Sciatic nerve (tissue), 2 donors: ENCODE measurements around the gene TNFRSF18. TPM values are rescaled to one million over a fixed set of nuclear protein-coding genes. Genes with fewer than 3 reads are reported as not detected.

Experiments
- ATAC-seq: fragments of 200-7000 bp; cut with Tn5 transposase; one replicate; pipeline ENCODE4 v1.9.1; 2020; ENCODE audit warnings: mild to moderate bottlenecking, moderate library complexity
- DNase-seq: peaks from one replicate; pipeline ENCODE4 v3.0.0-alpha.2; 2020; ENCODE audit warnings: low spot score
- intact Hi-C: fragments of 100-400 bp; cut with DNase I; formaldehyde crosslinking; loops from one replicate; pipeline ENCODE4 v1.14.2; 2022
- total RNA-seq: library from RNA; stranded (reverse); fragmentation: NEBNext Ultra II Directional; extraction: Animal tissue kit (Norgen Biotek cat#: 25700); gene quantifications from one replicate; pipeline ENCODE4 v1.2.1, GENCODE V29; 2021
- donor health status: DM: no; HTN: no; CAD: no.
- donor health status: DM: no; HTN: no; CAD: no.

TNFRSF18 gene
- total RNA-seq, 1 donor from 2014 or later: 0.58 TPM

DNA sequence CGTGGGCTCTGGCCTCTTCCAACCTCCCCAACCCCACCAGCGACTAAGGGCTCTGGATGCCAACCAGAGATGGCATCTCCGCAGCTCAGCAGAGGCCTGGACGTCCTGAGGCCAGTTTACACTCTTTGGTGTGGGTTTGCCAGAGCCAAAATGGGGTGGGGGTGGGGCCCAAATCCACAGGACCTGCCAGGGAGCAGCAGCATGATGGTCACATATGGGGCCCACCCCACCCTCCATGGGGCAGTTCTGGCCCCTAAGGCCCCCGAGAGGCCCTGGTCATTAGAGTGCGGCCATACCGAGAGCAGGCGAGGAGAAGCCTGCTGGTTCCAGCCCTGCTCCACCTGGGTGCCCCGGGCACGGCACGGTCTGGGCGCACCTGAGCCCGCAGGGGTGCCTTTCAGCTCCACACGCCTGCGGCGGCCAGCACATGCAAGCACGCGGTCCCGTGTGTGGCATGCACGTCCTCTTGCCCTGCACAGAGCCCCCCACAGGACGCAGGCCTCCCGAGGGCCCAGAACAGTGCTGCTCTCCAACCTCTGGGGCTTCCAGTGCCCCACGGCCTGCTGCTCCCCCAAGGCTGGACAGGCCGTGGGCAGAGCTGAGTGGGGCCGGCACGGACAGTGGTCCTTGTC is 35.3 kb upstream of the TNFRSF18 start:
- ATAC-seq (no peak), DNase-seq (no peak)
- intact Hi-C loops: no loop called here

DNA sequence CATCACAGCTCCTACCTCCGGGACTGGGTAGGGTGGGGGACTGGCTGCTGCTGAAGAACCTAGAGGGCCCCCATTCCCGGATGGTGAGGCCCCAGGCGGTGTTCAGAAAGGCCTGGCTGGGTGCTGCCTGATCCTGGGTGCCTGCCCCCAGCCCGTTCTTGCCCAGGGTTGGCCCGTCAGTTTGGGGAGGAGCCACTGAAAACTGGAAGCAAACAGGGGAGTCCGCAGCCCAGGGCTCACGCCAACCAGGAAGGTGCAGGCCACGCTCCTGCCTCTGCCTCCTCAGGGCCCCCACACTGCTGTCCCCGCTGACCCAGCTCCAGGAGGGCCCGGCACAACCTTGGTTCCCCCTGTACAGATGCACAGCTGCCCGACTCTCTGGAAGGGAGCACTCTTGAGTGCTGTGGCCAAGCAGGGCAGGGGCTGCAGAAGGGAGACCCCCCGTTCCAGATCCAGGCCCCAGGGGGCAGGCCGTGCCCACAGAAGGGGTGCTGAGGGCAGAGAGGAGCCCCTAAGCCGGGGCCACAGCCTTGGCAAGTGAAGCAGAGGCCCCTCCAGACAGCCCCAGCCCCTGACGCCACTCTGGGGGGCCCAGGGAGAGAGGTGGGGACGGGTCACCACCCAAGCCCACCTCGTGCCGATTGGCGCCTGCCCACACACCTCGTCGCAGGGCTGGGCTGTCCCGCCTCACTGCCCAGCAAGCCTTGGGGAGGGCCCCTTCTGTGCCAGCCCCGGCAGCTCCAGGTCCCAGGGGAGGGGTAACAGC is 34.6 kb upstream of the TNFRSF18 start:
- no peak for ATAC-seq
- no peak for DNase-seq
- intact Hi-C loops: no loop called here

DNA sequence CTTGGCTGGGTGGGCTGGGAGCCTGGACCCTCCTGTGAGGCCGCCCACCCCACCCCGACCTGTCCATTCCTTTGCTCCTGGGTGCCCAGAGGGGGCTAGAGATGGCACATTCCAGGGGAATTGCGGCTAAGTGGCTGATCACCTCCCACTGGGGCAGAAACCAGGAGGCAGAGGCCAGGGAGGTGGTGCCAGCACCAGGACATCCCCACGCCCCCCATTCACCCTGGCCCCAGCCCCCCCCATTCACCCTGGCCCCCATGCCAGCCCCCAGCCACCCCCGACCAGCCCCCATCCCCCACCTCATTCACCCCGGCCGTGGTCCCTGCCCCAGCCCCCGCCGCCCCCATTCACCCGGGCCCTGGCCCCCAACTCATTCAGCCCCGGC is 33.9 kb upstream of the TNFRSF18 start:
- DNase-seq: no peak
- no peak for ATAC-seq
- intact Hi-C loops: no loop called here

DNA sequence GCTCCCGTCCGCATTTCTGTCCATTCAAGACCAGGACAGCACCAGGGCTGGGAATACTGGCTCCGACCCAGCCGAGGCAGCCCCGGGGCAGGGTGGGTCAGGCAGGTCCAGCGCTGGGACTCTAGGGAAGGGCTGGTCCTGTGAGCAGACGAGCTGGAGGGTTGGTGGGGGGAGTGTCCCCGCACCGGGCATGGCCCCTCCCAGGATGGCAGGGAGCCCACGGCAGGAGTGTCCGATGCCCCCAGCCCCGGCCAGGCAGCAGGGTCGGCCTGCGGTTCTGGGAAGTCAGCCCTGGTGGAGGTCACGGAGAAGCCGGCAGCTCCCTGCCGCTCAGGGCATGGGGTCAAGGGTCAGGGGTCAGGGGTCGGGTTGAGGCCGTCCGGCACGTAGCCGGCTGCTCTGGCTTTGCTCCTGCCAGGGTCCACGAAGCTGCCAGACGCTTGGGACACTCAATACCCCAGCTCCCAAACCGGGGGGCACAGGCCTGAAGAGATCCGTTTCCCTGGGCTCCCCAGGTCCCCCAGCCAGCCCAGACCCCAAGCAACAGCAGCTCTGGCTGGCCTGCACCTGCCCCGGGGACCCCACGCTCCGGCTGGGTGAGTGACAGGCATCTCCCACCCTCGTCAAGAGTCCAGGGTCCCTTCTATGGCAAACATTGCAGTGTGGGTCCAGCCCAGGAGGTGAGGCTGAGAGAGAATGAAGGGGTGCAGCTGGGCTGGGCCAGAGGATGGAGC is 33.4 kb upstream of the TNFRSF18 start:
- no peak for ATAC-seq
- intact Hi-C loops: no loop called here

DNA sequence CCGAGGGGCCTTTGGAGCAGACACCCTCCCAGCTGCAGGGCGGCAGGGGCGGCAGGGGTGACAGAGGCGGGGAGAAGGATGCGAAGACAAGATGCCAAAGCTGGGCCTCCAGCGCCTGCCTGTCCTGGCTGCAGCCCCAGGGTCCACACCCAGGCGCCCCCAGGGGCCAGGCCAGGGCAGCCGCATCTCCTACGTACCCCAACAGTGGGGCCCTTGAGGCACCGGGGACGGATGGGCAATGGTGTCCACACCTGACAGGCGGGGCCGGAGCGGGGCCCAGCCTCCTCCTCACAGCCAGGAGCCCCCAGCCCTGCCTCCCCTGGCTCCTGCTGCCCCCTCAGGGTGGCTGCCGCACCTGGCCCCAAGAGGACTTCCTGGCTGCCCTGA is 32.8 kb upstream of the TNFRSF18 start:
- intact Hi-C loops: no loop called here
- DNase-seq: no peak
- ATAC-seq: no peak

More for the DNA sequence above, 33.4 kb upstream of the TNFRSF18 start:
- no peak for DNase-seq

DNA sequence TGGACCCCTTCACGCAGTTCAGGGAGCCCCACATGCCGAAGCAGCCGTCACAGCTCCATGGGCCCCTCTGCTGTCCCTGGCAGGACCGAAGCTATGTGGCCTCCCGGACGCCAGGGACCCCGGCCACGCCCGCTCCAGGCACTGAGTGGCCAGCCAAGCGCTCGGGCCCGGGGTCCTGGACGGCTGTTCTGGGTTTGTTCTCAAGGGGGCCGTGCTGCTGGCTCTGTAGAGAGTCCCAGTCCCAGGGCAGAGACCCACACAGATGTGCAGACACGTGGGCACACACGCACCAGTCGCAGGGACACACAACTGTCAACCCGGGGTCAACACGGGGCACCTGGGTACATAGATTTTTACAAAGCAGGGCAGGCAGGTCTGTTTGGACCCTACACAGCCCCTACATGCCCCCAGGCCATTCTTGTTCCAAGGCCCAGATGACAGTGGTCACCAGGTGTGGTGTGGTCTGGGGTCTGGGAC is 32.3 kb upstream of the TNFRSF18 start:
- DNase-seq: no peak
- no peak for ATAC-seq
- intact Hi-C loops: no loop called here

DNA sequence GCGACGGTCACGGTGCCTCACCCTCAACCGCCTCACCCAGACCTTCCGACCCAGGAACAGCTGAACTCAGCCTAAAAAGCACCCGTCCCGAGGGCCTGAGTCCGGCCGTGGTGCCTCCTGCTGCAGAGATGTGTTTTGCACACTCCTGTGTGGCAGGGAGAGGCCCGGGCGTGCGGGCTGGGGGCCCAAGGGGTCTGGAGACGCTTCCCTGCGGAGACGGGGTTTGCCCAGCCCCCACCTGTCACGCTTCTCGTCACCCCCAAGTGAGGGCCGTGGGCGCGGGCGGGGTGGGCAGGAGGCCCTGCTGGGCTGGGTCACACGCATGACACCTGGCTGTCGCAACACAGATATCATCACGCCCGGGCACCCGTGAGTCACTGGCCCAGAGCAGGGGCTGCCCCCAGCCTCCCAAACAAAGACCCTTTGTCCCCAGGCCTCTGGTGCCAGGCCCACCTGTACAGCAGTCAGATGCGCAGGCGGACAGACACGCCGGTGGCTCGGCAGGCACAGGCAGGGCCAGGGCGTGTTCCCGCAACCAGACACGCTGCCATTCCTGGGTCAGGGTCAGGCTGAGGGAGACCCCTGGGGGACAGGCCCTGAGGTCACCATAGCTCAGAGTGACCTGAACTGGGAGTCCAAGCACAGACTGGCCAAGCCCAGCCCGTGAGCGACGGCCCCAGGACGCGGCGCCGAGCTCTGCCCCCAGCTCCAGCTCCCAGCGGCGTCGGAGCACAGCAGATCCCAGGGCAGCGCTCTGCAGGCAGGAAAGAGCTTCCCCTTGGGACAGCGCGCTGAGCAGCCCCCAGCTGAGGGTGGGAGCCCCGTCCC is 31.7 kb upstream of the TNFRSF18 start:
- no peak for DNase-seq
- no peak for ATAC-seq
- intact Hi-C loops: no loop called here

DNA sequence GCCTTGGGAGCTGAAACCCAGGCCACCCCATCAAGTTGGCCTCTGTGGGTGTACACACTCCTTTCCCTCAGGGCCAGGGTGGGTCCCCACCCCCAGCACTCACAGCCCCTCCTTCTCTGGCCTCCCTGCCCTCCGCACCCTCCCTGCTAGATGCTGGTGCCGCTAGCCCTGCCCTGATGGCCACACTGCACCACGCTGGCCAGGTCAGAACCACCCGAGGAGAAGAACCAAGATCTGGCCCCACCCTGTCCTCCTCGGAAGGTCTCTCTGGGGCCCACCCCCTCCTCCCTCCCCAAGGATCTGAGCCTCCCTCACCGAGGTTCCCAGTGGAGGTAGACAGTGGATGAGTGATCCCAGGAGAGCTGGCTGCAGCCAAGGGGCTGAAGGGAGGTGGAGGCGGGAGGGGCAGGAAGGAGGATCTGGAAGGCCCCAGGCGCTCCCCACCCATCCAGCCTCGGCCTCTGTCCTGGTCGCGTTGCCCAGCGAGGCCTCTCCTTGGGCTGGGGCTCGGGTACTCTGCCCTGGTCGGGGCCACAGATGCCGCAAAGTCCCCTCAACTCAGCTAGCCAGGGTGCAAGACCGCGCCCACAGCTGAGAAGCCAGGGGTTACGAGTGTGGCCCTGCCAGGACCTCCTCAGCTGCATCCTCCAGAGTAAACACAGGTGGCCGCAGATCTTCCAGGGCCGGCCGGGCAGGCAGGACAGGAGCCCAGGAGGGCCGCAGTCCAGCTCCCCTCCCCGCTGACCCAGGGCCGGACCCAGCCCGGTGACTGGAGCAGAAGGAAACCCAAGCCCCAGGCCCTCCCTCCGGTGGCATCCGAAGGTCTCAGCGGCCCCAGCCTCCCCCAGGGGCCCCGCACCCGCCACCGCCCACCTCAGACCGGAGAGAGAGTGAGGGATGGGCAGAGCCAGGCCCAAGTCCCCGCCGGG is 30.8 kb upstream of the TNFRSF18 start:
- DNase-seq (no peak), ATAC-seq (peak; percentile 5)
- intact Hi-C loops: no loop called here

DNA sequence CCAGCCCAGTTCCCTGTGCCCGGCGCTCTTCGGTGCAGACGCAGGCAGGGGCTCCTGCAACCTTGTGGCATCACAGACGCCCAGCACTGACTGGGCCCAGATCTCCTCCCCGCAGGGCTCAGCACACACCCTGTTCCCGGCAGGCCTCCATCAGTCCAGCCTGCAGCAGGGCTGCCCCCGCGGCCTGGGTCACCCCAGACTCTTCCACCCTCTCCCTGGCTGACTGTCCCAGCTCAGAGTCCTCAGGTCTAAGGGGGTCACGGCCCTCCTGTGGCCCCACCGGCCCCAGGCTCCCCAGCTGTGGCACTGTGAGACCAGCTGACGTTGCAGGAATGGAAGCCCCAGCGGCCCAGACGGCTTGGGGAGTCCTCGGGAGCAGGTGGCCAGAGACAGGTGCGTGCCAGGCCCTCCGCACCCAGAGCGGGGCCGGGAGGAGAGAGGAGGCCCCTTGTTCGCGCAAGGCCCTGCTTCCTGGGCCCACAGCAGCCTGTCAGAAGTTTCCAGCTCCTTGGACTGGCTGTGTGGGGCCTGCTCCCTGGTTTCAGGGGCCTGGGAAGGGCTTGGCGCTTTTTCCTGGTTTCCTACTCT is 29.9 kb upstream of the TNFRSF18 start:
- intact Hi-C loops: no loop called here
- no peak for ATAC-seq
- DNase-seq: no peak

DNA sequence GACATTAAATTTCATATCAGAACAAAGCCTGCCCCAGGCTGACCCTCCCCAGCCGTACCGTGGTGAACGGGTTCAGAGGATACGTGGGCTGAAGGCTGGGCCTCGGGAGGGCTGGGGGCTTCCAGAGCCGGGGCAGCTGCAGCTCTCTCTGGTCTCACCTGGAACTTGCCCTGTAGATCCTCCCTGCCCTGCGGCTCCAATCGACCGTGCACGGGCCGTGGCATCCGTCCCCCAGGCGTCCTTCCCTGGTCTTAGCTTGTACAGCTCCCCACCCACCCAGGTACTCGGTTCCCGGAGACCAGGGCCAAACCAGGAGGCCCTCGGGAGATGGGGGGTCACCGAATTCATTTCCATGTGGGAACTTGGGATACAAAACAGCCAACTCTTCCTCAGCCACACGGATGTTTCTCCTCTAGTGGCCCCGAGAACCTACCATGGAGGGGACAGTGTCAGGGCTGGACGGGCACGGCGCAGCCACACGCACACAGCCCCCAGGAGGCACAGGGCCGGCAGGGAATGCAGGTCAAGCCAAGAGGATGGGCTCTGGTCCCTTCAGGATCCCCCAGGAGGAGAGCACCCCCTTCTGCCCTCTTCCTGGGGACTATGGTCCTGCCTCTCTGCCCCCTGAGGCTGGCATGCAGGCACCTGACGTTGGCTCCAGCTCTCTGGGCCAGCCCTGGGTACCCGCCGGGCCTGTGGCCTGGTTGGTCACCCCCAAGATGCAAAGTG is 28.8 kb upstream of the TNFRSF18 start:
- ATAC-seq: no peak
- intact Hi-C loops: no loop called here
- DNase-seq: no peak

DNA sequence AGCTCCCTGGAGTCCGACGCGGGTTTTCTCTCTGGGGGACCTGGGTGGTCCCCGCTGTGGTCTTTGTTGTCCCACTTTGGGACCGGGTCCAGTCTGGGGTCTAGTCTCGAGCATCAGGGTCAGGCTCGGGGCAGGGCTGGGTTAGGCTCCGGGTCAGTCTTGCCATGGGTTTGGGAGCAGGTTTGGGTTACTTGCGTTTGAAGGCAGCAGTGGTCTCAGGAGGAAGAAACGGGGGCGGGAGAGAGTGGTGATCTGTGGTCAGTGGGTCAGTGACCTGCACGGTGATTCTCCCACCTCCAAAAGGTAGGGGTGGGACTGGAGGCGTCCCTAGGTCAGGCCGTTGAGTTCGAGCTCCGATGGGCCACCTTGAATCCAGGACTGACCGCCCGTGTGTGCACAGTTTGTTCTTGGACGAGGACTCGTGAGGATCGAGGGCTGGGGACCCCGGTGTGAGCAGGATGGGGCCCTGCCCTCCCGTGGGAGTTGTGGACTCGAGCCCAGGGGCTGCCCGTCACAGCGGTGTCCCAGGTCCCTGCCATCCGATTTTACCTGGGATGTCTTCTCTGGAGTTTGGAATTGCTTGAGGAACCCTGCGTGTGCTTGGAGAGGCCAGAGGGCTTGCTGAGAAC is 27.9 kb upstream of the TNFRSF18 start:
- ATAC-seq: no peak
- DNase-seq: no peak
- intact Hi-C loops: no loop called here

DNA sequence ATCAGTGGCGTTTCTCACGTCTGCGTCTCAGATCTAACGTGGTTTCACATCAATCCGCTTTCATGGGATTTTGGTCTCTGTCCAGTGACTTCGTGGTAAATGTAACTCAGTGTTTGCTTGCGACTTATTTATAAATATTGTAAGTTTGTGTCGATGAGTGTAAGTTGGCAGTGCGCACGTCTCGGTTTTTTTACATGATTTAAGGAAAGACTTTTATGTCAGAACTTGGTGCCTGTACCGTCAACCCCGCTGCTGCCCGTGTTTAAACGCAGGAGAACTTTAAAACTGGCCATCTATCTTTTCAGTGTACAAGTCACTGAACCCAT is 27.1 kb upstream of the TNFRSF18 start:
- no peak for ATAC-seq
- DNase-seq: no peak
- intact Hi-C loops: no loop called here

DNA sequence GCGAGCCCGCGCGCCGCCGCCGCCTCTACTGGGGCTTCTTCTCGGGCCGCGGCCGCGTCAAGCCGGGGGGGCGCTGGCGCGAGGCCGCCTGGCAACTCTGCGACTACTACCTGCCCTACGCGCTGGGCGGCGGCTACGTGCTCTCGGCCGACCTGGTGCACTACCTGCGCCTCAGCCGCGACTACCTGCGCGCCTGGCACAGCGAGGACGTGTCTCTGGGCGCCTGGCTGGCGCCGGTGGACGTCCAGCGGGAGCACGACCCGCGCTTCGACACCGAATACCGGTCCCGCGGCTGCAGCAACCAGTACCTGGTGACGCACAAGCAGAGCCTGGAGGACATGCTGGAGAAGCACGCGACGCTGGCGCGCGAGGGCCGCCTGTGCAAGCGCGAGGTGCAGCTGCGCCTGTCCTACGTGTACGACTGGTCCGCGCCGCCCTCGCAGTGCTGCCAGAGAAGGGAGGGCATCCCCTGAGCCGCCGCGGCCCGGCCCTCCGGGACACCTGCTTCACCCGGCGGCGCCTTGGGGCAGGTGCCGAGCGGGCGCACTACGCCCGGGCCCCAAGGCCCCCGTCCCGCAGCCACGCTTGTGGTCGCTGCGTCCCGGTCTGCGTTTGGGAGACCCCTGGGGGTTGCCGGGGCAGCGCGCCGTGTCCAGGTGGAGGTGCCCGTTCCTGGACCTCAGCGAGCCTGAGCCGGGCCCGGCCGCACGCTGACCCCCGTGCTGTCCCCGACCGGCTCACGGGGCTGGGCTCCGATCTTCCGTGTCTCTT is 26.6 kb upstream of the TNFRSF18 start:
- intact Hi-C loops: no loop called here
- ATAC-seq: no peak
- DNase-seq: no peak

DNA sequence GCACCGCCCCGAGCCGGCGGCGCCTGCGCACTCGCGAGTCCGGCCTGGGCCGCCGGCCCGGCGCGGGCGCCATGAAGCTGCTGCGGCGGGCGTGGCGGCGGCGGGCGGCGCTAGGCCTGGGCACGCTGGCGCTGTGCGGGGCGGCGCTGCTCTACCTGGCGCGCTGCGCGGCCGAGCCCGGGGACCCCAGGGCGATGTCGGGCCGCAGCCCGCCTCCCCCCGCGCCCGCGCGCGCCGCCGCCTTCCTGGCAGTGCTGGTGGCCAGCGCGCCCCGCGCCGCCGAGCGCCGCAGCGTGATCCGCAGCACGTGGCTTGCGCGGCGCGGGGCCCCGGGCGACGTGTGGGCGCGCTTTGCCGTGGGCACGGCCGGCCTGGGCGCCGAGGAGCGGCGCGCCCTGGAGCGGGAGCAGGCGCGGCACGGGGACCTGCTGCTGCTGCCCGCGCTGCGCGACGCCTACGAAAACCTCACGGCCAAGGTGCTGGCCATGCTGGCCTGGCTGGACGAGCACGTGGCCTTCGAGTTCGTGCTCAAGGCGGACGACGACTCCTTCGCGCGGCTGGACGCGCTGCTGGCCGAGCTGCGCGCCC is 25.9 kb upstream of the TNFRSF18 start, which contains the start of gene B3GALT6:
Gene B3GALT6, plus strand, starts transcription at position 30 of the 588 bp plus-strand sequence. Its CDS starts 42 bp downstream, at position 72.
- ATAC-seq (no peak), DNase-seq (peak; percentile 74)
- intact Hi-C loops: no loop called here

DNA sequence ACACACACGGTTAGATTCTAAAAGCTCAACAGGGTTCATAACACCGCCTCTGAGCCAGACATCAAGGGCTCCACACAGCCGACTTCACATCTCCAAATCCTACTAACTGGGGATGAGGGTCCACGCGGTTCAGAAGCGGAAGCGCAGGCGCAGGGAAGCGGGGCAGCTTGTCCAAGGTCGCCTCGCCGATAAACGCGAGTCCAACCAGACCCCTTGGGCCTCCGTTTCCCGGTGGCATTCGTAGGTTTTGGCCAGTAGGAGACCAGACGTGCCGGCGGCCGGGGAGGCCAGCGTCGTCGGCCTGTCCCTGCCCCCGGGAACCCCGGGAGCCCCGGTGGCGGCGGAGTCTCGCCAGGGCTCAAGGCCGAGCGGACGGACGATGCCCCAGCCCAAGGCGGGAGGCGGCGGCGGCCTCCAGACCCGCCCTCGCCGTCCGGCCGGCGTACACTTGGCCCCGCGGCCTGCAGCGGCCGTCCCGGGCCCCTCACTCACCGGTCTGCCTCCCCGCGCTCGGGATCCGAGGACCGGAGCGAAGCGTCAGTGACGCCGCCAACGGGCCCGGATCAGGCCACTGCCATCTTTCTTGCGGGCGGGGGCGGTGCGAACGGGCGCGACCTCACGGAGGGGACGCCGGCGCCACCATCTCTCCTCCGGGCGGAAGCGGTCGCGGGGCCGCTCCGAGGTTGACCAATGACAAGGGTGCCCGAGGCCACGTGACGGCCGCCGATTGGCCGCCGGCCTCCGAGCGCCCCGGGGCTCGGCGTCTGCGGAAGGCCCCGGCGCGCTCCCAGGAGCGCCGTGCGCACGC is 25.2 kb upstream of the TNFRSF18 start, which contains the start of gene SDF4:
Gene SDF4, minus strand, starts transcription at position 602 of the 808 bp plus-strand sequence. CDS start 3,229 bp downstream, outside the sequence.
- ATAC-seq (peak; percentile 98), DNase-seq (peak; percentile 98)
- intact Hi-C loops: no loop called here
